A549 (cell line): Measurements from ENCODE around the gene SLC38A6. TPM values are rescaled to one million over a fixed set of nuclear protein-coding genes. Genes with fewer than 3 reads are reported as not detected.

Source experiments
- ATAC-seq, 2 experiments: fragments of 200-7000 bp in 1 of 2; fragments of >200 bp in 1 of 2; cut with Nextera tagmentation in 1 of 2; cut with Tn5 transposase in 1 of 2; 3 replicates each; pipeline versions ENCODE4 v1.8.0 to v1.9.1; 2018 to 2020; ENCODE audit warnings: mild to moderate bottlenecking in 1 of 2, moderate library complexity in 1 of 2
- CTCF ChIA-PET: fragments of 300-600 bp; sonication (Branson Sonifier 250); formaldehyde crosslinking; extraction: SDS; loops from one replicate; lab custom pipeline; 2021; ENCODE audit warnings: antibody characterized with exemption, inconsistent platforms; lab: Yijun Ruan, JAX
- POLR2A ChIA-PET: fragments of 350-600 bp; formaldehyde crosslinking; extraction: SDS; loops from one replicate; lab custom pipeline; 2021; ENCODE audit warnings: antibody characterized with exemption, inconsistent platforms; lab: Yijun Ruan, JAX
- DNase-seq, 2 experiments: peaks; one replicate each; pipeline versions ENCODE4 v3.0.0 to v3.0.0-alpha.2; 2011 to 2016; ENCODE audit warnings: low read depth in 1 of 2, low spot score in 1 of 2
- FAIRE-seq: peaks from 2 replicates; lab custom pipeline; 2011; peaks lifted over from hg19 to GRCh38; lab: Jason Lieb, UNC
- H3K27ac ChIP-seq, 2 experiments: fragments of >200 bp; sonication (Bioruptor Twin); formaldehyde crosslinking; 3 replicates each; pipeline ENCODE4 v1.5.1; 2016 to 2017
- H3K4me1 ChIP-seq: fragments of >200 bp; sonication (Bioruptor Twin); formaldehyde crosslinking; 3 replicates; pipeline ENCODE4 v1.6.1; 2016
- H3K4me2 ChIP-seq: fragments of >200 bp; sonication (Bioruptor Twin); formaldehyde crosslinking; 3 replicates; pipeline ENCODE4 v1.6.1; 2016
- H3K4me3 ChIP-seq: fragments of >200 bp; sonication (Bioruptor Twin); formaldehyde crosslinking; 3 replicates; pipeline ENCODE4 v1.5.1; 2016
- H3K9me3 ChIP-seq: fragments of >200 bp; sonication (Bioruptor Twin); formaldehyde crosslinking; 3 replicates; pipeline ENCODE4 v1.6.1; 2016
- BCL3 ChIP-seq: fragments of >200 bp; sonication (Bioruptor Twin); formaldehyde crosslinking; IDR thresholded peaks from 3 replicates; pipeline ENCODE4 v1.6.1; 2016
- CBX8 ChIP-seq: fragments of 200-600 bp; sonication (generic); IDR thresholded peaks from 2 replicates; pipeline ENCODE4 v1.6.1; 2016
- CEBPB ChIP-seq, 2 experiments: fragments of >200 bp in 1 of 2; sonication (Bioruptor Twin) in 1 of 2; formaldehyde crosslinking in 1 of 2; IDR thresholded peaks; 2 replicates each; pipeline ENCODE4 v1.6.1; 2012 to 2016
- CHD4 ChIP-seq: fragments of 200-600 bp; sonication (generic); IDR thresholded peaks from 2 replicates; pipeline ENCODE4 v1.6.1; 2016; ENCODE audit warnings: antibody characterized with exemption, mild to moderate bottlenecking, borderline replicate concordance
- CTCF ChIP-seq: fragments of >200 bp; sonication (Bioruptor Twin); formaldehyde crosslinking; IDR thresholded peaks from 3 replicates; pipeline ENCODE4 v1.5.1; 2016
- EHF ChIP-seq: fragments of 250-450 bp; sonication (Bioruptor Pico); IDR thresholded peaks from 2 replicates; pipeline ENCODE4 v1.5.0; 2020; ENCODE audit warnings: mild to moderate bottlenecking
- ELK1 ChIP-seq: fragments of 150-350 bp; IDR thresholded peaks from 2 replicates; pipeline ENCODE4 v1.6.1; 2014; ENCODE audit warnings: low read depth, mild to moderate bottlenecking, low read length
- EP300 ChIP-seq, 2 experiments: fragments of >200 bp; sonication (Bioruptor Twin); formaldehyde crosslinking; IDR thresholded peaks; 2 replicates in 1 of 2; 3 replicates in 1 of 2; pipeline ENCODE4 v1.6.1; 2016 to 2017
- GATA3 ChIP-seq: IDR thresholded peaks from 2 replicates; pipeline ENCODE4 v1.6.1; 2012; ENCODE audit warnings: borderline replicate concordance
- HOXB13 ChIP-seq: fragments of 250-450 bp; sonication (Bioruptor Pico); IDR thresholded peaks from 2 replicates; pipeline ENCODE4 v1.5.0; 2020; ENCODE audit warnings: low read depth, mild to moderate bottlenecking, moderate library complexity
- HOXB5 ChIP-seq: fragments of 250-450 bp; sonication (Bioruptor Pico); IDR thresholded peaks from 2 replicates; pipeline ENCODE4 v1.5.0; 2020; ENCODE audit warnings: mild to moderate bottlenecking, moderate library complexity
- JUN ChIP-seq, 2 experiments: fragments of >200 bp; sonication (Bioruptor Twin); formaldehyde crosslinking; IDR thresholded peaks; 2 replicates in 1 of 2; 3 replicates in 1 of 2; pipeline ENCODE4 v1.6.1; 2016 to 2017
- KDM1A ChIP-seq: fragments of 200-600 bp; sonication (generic); IDR thresholded peaks from 2 replicates; pipeline ENCODE4 v1.6.1; 2016; ENCODE audit warnings: low read depth, mild to moderate bottlenecking
- MAZ ChIP-seq: fragments of 150-350 bp; IDR thresholded peaks from 2 replicates; pipeline ENCODE4 v1.6.1; 2014; ENCODE audit warnings: antibody characterized with exemption, low read depth, low read length, borderline replicate concordance
- NR3C1 ChIP-seq: fragments of >200 bp; sonication (Bioruptor Twin); formaldehyde crosslinking; IDR thresholded peaks from 3 replicates; pipeline ENCODE4 v1.6.1; 2017
- PHF8 ChIP-seq: fragments of 200-600 bp; sonication (generic); IDR thresholded peaks from 2 replicates; pipeline ENCODE4 v1.6.1; 2016; ENCODE audit warnings: low read depth, mild to moderate bottlenecking, antibody characterized with exemption, moderate library complexity, borderline replicate concordance
- RAD21 ChIP-seq, 2 experiments: fragments of >200 bp in 1 of 2; sonication (Bioruptor Twin) in 1 of 2; formaldehyde crosslinking in 1 of 2; IDR thresholded peaks in 1 of 2; conservative IDR thresholded peaks in 1 of 2; 2 replicates in 1 of 2; 3 replicates in 1 of 2; pipeline ENCODE4 v1.6.1; 2012 to 2018; ENCODE audit warnings: inconsistent platforms in 1 of 2
- REST ChIP-seq: fragments of 200-600 bp; sonication (generic); IDR thresholded peaks from 2 replicates; pipeline ENCODE4 v1.6.1; 2016; ENCODE audit warnings: antibody characterized with exemption, mild to moderate bottlenecking, moderate library complexity
- SMC3 ChIP-seq: fragments of >200 bp; sonication (Bioruptor Twin); formaldehyde crosslinking; IDR thresholded peaks from 3 replicates; pipeline ENCODE4 v1.6.1; 2018; ENCODE audit warnings: inconsistent platforms
- SREBF2 ChIP-seq: fragments of 450-650 bp; IDR thresholded peaks from 2 replicates; pipeline ENCODE4 v1.6.1; 2014; ENCODE audit warnings: mild to moderate bottlenecking, moderate library complexity
- TFCP2L1 ChIP-seq: fragments of 250-450 bp; sonication (Bioruptor Pico); IDR thresholded peaks from 2 replicates; pipeline ENCODE4 v1.5.0; 2021; ENCODE audit warnings: mild to moderate bottlenecking
- USF2 ChIP-seq: fragments of 450-650 bp; IDR thresholded peaks from 2 replicates; pipeline ENCODE4 v1.6.1; 2014; ENCODE audit warnings: antibody characterized with exemption
- ZFP36 ChIP-seq: fragments of 450-650 bp; IDR thresholded peaks from 2 replicates; pipeline ENCODE4 v1.6.1; 2014; ENCODE audit warnings: borderline replicate concordance; ENCODE audit not compliant: partially characterized antibody
- ZNF302 ChIP-seq: fragments of 250-450 bp; sonication (Bioruptor Pico); IDR thresholded peaks from 2 replicates; pipeline ENCODE4 v1.9.0; 2021; ENCODE audit warnings: inconsistent platforms, mild to moderate bottlenecking, moderate library complexity
- WGBS: methylation state at CpG from one replicate; pipeline ENCODE4 v1.1.6; 2017; ENCODE audit errors: missing lambda C conversion rate; 5-methylcytosine and 5-hydroxymethylcytosine counted together
- polyA plus RNA-seq, 4 experiments: library from polyadenylated mRNA; depleted of rRNA in 3 of 4; stranded (reverse); fragments of >200 nt; fragmentation: RNase III in 1 of 4; extraction: RNeasy Plus Mini Kit Qiagen cat#74134 plus additional on column Dnase treatment in 1 of 4; gene quantifications; 2 replicates in 3 of 4; 3 replicates in 1 of 4; pipeline ENCODE4 v1.2.3, GENCODE V29; 2011 to 2017

Gene SLC38A6
- polyA plus RNA-seq, 2 of the 4 experiments (the other 2 are of a cell fraction) = 33.3 to 37.8 TPM

- no peak overlapping the region for H3K4me3 ChIP-seq
Observed at GRCh38 chr14:61063461-61063860, 82.4 kb downstream of the SLC38A6 start.

GRCh38 chr14:61064210-61064609 lies 83.2 kb downstream of the SLC38A6 start:
- DNase-seq (no peak), ATAC-seq (no peak)
- WGBS = 95% methylated on average over 2 of the region's 2 CpGs
- no peak for TF ChIP-seq JUN (IDR thresholded peaks at IDR 0.05)
- TF ChIP-seq EHF (CRISPR knock-in tag) = no peak
- TF ChIP-seq ZFP36 = no peak
- TF ChIP-seq NR3C1 = no peak
- no peak for TF ChIP-seq BCL3
- TF ChIP-seq CTCF = peak; percentile 5; the same call in 1 of the 3 replicates
- no peak for TF ChIP-seq CHD4
- TF ChIP-seq REST = no peak
- TF ChIP-seq, all 56 proteins: peak for 1
- POLR2A ChIA-PET = no interaction called here
- Histone ChIP-seq H3K4me1 (no peaks in the 10 kb centered on the region), H3K4me2 (no peak overlapping the region), H3K9me3 (no peaks in the 10 kb centered on the region), H3K27ac (no peak overlapping the region), H3K4me3 (no peak overlapping the region)
- FAIRE-seq = no peak
- CTCF ChIA-PET = interaction anchor here (1.0 kb wide), 1 partner anchor 216 kb away, joined by 3 read pairs; no protein-coding TSS in a partner anchor

More at GRCh38 chr14:61063461-61063860, 82.4 kb downstream of the SLC38A6 start:
- 100% methylated on average over 3 of the region's 3 CpGs for WGBS
- ATAC-seq = no peak
- FAIRE-seq = no peak
- H3K9me3 ChIP-seq = no peaks in the 10 kb centered on the region
- H3K4me1 ChIP-seq = no peaks in the 10 kb centered on the region
- DNase-seq = no peak
- H3K27ac ChIP-seq = no peak overlapping the region
- ChIA-PET POLR2A (no interaction called here), CTCF (interaction anchor here (1.2 kb wide), 1 partner anchor 38 kb away, joined by 3 read pairs; no protein-coding TSS in a partner anchor)
- H3K4me2 ChIP-seq = no peak overlapping the region
- TF ChIP-seq GATA3 (no peak), PHF8 (no peak), KDM1A (no peak), ZNF302 (no peak), HOXB13 (no peak), CBX8 (no peak), HOXB5 (CRISPR knock-in tag) (no peak), USF2 (no peak), MAZ (no peak), NR3C1 (no peak), TFCP2L1 (CRISPR knock-in tag) (no peak), EP300 (IDR thresholded peaks at IDR 0.05) (no peak), CEBPB (IDR thresholded peaks at IDR 0.05) (no peak), SREBF2 (no peak), JUN (IDR thresholded peaks at IDR 0.05) (no peak), RAD21 (conservative IDR thresholded peaks at IDR 0.05 in 1 of 2, IDR thresholded peaks at IDR 0.05 in 1 of 2) (no peak), SMC3 (no peak), CTCF (no peak), ELK1 (no peak)
